ENCODE data around the gene ZNF362. TPM values are rescaled to one million over a fixed set of nuclear protein-coding genes. Genes with fewer than 3 reads are reported as not detected.

ZNF362 gene
- total RNA-seq, 1 experiment from 2014 or later, result 26.9 TPM

DNA sequence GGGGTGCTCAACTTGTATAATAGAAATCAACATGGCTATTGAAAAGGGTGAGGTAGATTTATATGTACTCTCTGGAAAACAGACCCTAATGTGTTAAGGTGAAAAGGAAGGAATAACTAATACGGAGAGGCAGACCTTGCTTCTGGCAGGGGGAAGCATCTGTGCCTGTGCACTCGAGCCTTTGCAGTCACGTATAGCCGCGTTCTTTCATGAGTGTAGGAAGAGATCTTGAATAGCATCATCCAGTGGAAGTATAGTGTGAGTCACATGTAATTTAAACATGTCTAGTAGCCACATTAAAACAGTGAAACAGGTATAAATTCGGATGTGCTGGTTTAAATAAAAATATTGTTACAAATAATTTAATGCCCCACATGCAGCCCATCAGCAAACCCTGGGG lies 61.7 kb downstream of the ZNF362 start:
- TF ChIP-seq, protein P1, sequence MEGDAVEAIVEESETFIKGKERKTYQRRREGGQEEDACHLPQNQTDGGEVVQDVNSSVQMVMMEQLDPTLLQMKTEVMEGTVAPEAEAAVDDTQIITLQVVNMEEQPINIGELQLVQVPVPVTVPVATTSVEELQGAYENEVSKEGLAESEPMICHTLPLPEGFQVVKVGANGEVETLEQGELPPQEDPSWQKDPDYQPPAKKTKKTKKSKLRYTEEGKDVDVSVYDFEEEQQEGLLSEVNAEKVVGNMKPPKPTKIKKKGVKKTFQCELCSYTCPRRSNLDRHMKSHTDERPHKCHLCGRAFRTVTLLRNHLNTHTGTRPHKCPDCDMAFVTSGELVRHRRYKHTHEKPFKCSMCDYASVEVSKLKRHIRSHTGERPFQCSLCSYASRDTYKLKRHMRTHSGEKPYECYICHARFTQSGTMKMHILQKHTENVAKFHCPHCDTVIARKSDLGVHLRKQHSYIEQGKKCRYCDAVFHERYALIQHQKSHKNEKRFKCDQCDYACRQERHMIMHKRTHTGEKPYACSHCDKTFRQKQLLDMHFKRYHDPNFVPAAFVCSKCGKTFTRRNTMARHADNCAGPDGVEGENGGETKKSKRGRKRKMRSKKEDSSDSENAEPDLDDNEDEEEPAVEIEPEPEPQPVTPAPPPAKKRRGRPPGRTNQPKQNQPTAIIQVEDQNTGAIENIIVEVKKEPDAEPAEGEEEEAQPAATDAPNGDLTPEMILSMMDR (IDR thresholded peaks at IDR 0.05; ENCODE audit: insufficient read depth in 1 of 2, low read depth in 1 of 2, low read length in 1 of 2, severe bottlenecking in 1 of 2, unreplicated experiment in 1 of 2), result no peak
- Histone ChIP-seq H3K4me3 (ENCODE audit: low read depth, low read length) (no peak overlapping the region), H3K36me3 (ENCODE audit: control insufficient read depth, insufficient read depth, low read length) (no peaks in the 10 kb centered on the region), H3K4me1 (no peaks in the 10 kb centered on the region), H3K9me3 (no peaks in the 10 kb centered on the region), H3K27me3 (replicated peaks; ENCODE audit: control insufficient read depth, insufficient read depth, low read length) (no peaks in the 10 kb centered on the region)
- H3K4me3 Mint-ChIP-seq (ENCODE audit: unreplicated experiment), result no peak overlapping the region
- H3K27ac Mint-ChIP-seq (ENCODE audit: unreplicated experiment), result no peak overlapping the region
- intact Hi-C loops (cut with micrococcal nuclease; ENCODE audit: unreplicated experiment), result no loop called here
- H3K9me3 Mint-ChIP-seq (ENCODE audit: unreplicated experiment), result no peaks in the 10 kb centered on the region
- BruUV-seq (replicated peaks), result no TSS peak
- peaks cover 5% of the 10 kb centered on the region for H3K36me3 Mint-ChIP-seq (ENCODE audit: insufficient read depth, unreplicated experiment)
- no peak for DNase-seq
- H3K27me3 Mint-ChIP-seq (ENCODE audit: insufficient read depth, unreplicated experiment), result peaks cover 5% of the 10 kb centered on the region
- CTCF ChIA-PET, result no interaction called here
- no peaks in the 10 kb centered on the region for H3K4me1 Mint-ChIP-seq (ENCODE audit: low read depth, unreplicated experiment)
- POLR2A ChIA-PET, result no interaction called here

DNA sequence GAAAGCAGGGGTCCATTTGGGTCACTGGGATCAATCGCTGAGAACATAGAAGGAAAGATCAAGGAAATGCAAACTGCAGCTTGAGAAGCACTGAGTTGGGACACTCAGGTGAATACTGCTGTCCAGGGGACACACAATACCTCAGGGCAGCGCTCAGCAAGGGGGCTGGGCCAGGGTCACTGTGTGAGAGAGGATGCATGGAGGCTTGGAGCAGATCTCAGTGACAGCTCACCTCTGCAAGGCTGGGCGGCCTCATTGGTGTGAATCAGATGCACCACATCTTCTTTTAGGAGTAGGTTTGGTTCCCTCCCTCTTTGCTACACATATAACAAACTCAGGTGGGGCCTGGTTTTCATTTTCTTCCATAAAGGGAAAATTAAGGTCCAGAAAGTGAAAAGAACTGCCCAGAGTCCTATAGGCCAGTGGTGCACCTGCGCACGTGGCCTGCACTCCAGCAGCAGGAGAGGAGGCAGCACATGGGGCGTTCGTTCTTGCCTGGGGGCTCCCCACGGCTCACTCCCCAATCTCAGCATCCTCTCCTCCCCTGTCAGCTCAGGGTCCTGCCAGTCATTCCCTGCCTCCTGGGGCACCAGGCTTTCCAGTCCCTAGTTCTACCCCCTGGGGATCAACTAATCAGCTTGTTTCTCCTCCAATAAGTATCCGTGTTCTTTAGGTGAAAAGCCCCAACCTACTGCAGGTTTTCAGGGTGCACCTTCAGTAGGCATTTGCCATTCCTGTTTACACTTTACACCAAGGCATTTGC lies 63.1 kb downstream of the ZNF362 start:
- Mint-ChIP-seq H3K27me3 (ENCODE audit: insufficient read depth, unreplicated experiment) (peaks cover 5% of the 10 kb centered on the region), H3K36me3 (ENCODE audit: insufficient read depth, unreplicated experiment) (peaks cover 5% of the 10 kb centered on the region), H3K4me1 (ENCODE audit: low read depth, unreplicated experiment) (no peaks in the 10 kb centered on the region), H3K9me3 (ENCODE audit: unreplicated experiment) (no peaks in the 10 kb centered on the region), H3K4me3 (ENCODE audit: unreplicated experiment) (no peak overlapping the region), H3K27ac (ENCODE audit: unreplicated experiment) (no peak overlapping the region)
- CTCF ChIA-PET, result no interaction called here
- Histone ChIP-seq H3K4me3 (ENCODE audit: low read depth, low read length) (no peak overlapping the region), H3K27me3 (replicated peaks; ENCODE audit: control insufficient read depth, insufficient read depth, low read length) (no peaks in the 10 kb centered on the region), H3K36me3 (ENCODE audit: control insufficient read depth, insufficient read depth, low read length) (peaks cover under 1% of the 10 kb centered on the region; the same call in 1 of the 2 replicates), H3K9me3 (no peaks in the 10 kb centered on the region), H3K4me1 (no peaks in the 10 kb centered on the region)
- TF ChIP-seq, protein P1 (IDR thresholded peaks at IDR 0.05; ENCODE audit: insufficient read depth in 1 of 2, low read depth in 1 of 2, low read length in 1 of 2, severe bottlenecking in 1 of 2, unreplicated experiment in 1 of 2), result no peak
- intact Hi-C loops (cut with micrococcal nuclease; ENCODE audit: unreplicated experiment), result no loop called here
- DNase-seq, result no peak
- BruUV-seq (replicated peaks), result no TSS peak
- POLR2A ChIA-PET, result no interaction called here

DNA sequence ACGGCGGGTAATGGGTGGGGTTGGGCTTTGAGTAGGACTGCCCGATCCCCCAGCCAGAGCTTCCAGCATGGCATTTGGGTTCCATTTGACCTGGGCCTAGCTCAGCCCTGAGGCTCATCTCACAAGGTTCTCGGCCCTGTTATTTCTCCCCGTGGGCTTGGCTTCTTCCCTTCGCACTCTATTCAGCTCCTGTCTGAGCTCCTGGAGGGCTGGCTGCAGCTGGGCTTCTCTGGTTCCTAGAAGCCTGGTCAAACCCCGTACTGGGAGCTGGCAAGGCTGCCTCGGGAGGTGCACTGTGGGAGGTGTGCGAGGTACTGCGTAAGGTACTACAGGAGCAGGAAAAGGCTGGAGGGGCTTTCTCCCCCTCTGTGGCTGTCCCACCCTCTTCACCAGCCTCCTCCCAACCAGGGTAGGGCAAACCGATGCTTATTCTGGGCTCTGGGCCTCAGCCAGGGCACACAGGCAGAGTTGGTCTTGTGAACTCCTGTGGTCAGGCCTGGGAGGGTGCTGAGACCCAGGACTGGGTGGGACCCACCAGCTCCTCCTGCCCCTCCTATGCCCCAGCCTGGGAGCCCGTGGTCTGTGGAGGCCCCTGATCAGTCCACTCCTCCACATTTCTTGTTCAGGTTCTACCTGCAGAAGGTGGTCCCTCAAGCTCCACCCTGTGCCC lies 63.8 kb downstream of the ZNF362 start:
- intact Hi-C loops (cut with micrococcal nuclease; ENCODE audit: unreplicated experiment), result no loop called here
- Histone ChIP-seq H3K27me3 (replicated peaks; ENCODE audit: control insufficient read depth, insufficient read depth, low read length) (no peaks in the 10 kb centered on the region), H3K4me1 (no peaks in the 10 kb centered on the region), H3K4me3 (ENCODE audit: low read depth, low read length) (no peak overlapping the region), H3K36me3 (ENCODE audit: control insufficient read depth, insufficient read depth, low read length) (peaks cover 2% of the 10 kb centered on the region; the same call in 1 of the 2 replicates), H3K9me3 (no peaks in the 10 kb centered on the region)
- ChIA-PET CTCF (interaction anchor here (1.2 kb wide), 1 partner anchor 25 kb away, joined by 6 read pairs; no protein-coding TSS in a partner anchor), POLR2A (no interaction called here)
- Mint-ChIP-seq H3K4me3 (ENCODE audit: unreplicated experiment) (no peak overlapping the region), H3K9me3 (ENCODE audit: unreplicated experiment) (no peaks in the 10 kb centered on the region), H3K27ac (ENCODE audit: unreplicated experiment) (no peak overlapping the region), H3K4me1 (ENCODE audit: low read depth, unreplicated experiment) (no peaks in the 10 kb centered on the region), H3K36me3 (ENCODE audit: insufficient read depth, unreplicated experiment) (peaks cover 8% of the 10 kb centered on the region), H3K27me3 (ENCODE audit: insufficient read depth, unreplicated experiment) (peaks cover 5% of the 10 kb centered on the region)
- TF ChIP-seq, protein P1 (IDR thresholded peaks at IDR 0.05; ENCODE audit: insufficient read depth in 1 of 2, low read depth in 1 of 2, low read length in 1 of 2, severe bottlenecking in 1 of 2, unreplicated experiment in 1 of 2), result no peak
- no peak for DNase-seq
- BruUV-seq (replicated peaks), result no TSS peak

All from Caco-2 (cell line).